HG03025 (cell line): Measurements from ENCODE around the gene XIRP2.
A peak's percentile ranks its signal among the peaks of the same experiment; 100 is the strongest.
"Not testable (repeated sequence)": the region's sequence is repeated elsewhere in the genome, so short reads cannot be mapped to it uniquely, and the experiment has no call there.

Source experiments
- ATAC-seq: cut with Tn5 transposase; IDR thresholded peaks from one replicate; pipeline ENCODE4 v1.9.1; 2021; ENCODE audit warnings: mild to moderate bottlenecking, moderate library complexity; ENCODE audit not compliant: unreplicated experiment, low FRiP score

XIRP2 gene

DNA sequence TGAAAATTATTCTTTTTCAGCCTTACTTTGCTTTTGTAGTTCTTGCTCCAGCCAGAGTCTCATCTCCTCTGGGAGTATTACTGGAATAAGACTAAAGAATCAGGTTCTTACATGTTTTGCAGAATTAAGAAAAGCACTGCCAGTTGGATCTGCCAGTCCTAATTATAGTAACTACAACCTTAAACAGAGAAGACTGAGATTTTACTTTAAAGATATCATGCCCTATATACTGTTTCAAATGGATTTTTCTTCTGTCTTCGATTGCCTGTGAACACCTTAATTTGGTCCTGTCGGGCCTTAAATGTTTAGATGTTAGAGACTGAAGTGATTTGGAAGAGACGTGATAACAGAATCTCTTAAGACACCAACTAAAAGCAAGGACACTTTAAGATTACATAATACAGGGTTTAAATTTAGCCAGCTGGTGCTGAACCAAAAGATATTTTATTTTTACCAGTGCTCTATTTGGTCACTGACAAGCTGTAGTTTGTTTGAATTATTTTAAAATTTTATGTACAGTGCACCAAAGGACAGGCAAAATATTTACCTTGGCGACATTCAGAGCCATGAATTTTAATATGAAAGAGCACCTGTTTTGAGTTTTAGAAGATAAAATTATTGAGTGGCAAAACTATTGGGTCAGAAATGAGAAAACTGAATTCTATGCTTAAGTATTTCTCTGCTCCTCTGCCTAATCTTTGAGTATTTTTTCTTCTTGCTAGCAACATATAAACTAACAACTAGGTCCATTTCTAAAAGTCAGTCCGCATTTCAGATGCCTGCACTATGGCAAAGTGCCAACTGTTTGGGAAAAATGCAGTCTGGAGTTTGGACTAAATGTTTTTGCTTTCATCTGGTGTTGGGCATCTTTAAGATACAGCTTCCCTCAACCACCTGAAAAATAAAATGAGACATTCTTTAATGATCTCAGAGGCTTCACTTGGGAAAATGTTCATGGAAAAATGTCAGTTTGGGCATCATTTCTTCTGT lies 300.0 kb downstream of the XIRP2 start:
- ATAC-seq = no peak

DNA sequence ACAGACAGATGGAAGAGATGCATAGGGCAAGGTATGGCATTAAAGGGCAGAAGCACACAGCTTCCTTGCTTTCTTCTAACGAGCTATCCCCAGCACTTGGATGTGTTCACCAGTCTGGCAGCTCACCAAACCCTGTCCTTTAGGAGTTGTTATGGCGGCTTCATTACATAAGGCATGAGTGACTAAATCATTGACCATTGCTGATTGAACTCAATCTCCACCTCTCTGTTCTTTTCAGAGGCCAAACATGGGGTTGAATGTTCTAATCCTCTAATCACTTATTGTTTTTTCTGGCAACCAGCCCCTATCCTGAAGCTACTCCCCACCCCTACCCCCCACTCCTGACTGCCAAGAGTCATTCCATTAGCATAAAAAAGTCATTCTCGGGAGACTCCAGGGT lies 301.8 kb downstream of the XIRP2 start:
- ATAC-seq = no peak

DNA sequence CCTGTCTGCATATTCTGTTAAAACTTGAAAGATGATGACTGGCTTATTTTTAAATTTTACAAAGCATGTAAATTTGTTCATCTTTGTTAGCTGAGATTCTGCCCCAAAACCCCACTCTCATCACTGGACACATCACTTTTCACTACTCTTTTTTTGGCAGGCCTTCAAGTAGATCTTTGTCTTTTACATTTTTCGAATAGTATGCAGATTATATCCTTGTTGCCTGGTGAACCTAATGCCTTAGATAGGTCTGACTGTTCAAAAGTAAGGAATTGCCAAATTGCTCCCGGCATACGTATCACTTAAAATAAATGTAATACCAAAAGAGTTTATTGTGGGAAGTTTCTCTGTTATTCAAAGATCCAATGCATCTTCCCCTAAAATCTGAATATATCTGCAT lies 303.3 kb downstream of the XIRP2 start:
- ATAC-seq = no peak

DNA sequence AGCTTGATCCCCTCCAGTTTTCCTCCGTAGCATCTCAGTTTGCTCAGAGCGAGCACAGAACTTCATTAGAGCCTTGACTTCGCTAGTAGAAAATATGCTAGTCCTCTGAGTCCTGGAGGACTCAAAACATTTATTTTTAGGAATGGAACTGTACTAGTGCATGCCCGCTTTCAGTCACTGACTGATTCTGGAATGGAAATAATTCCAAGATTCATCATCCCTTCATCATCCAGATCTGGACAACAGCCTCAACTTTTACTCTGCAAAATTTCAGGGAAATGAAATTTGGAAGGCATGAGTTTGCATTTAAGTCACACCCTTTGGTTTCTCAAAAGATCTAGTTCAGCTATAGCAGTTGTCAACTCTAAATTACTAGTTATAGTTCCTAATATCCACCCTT lies 304.6 kb downstream of the XIRP2 start:
- ATAC-seq = no peak

DNA sequence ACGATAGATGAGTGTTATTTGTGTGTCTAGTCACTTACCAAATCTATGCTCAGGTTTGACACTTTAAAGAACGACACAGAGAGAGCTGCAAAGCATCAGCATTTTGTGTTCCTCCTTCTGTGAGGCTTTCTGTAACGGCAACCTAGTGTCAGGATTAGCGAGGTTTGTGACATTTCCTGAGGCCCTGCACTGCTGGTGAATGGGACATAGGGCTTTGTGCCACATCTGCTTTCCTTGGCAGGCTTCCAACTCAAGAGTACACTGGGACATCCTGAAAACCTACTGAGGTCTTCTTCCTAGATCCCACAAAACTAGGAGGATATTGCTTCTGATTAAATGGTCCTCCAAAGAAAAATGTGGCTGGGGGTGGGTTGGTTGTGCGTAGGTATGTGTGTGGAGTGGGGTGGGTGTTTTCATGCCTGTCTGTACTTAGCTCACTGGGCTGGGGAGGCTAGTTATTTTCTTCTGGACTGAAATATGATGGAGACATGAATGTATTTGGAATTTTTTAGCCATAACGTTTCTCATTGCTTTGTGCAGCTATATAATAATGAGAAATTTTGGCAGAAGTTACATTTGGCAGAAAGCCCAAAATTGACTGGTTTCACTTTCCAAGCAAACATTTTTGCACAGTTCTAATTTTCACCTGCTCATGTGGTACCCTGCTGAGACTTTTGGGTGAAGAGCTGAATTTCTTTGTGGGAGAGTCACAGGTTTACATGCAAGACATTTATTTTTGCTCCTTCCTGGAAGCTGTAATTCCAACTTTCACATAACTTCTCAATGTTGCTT lies 308.4 kb downstream of the XIRP2 start:
- ATAC-seq = no peak

DNA sequence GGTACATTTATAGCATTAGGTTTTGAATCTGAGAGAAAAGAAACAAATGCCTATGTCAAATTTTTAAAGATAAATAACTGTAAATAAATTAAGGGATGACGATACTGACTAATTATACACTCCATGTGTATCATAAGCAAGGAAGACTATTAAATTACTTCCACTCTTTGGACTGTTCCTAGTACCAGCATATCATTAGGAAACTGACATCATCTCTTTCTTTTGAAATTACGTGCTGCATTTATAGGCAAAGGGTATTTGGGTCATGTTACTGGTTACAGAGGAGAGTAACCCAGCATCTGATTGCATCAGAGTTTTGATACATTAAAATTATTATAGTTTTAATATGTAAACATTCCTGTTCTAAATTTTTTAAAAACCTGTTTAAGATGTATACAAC lies 309.7 kb downstream of the XIRP2 start:
- no peak for ATAC-seq

DNA sequence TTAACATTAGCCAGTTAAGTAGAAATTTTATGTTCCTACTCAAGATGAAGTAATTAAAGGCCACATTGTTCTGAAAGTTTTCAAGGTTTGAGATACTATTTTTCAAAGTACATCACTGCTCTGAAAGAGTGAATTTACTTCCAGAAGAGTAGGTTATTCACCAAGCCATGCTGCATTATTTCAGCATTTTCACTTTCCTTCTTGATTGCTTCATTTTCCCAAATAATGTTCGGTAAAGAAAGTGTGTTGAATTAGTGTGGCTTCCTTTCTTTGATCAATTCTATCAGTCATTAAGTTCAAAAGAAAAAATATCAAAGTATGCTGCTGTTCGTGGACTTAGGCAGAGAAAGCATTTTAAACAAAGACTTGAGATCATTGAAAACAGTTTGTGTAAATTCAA lies 310.3 kb downstream of the XIRP2 start:
- ATAC-seq = no peak

DNA sequence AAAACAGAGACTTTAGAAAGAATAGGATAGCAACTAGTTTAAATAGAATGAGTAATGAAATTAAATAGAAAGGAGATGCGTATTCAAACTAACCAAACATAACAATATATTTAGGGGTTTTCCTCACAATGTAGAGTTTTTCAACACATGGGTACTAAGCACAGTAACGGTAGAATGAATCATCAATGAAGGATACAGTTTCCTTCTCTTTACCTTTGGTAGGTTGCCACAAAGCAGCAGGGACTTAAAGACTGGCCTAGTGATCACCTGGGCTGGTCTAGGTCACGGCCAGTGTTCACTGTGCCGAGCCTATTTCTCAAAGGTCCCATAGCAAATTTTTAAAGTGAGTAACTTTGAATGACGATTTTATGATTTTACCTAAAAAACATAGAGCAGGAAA lies 311.7 kb downstream of the XIRP2 start:
- no peak for ATAC-seq

DNA sequence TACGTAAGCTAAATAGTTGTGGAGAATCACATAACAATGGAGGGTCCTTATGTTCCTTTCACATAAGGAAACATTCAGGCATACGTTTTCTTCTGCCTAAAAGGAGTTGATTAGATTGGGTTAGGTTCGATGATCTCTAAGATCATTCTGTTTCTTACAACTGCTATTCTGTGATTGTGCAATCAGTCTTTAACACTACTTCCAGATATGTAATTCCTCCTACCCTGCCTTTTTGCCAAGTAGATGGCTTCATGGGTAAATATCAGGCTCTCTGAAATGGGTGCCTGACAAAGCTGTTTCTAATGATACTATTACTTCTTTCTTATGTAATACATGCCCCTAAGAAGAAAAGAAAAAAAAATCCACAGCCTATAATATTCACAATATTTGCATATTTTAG lies 321.5 kb downstream of the XIRP2 start:
- ATAC-seq = no peak

DNA sequence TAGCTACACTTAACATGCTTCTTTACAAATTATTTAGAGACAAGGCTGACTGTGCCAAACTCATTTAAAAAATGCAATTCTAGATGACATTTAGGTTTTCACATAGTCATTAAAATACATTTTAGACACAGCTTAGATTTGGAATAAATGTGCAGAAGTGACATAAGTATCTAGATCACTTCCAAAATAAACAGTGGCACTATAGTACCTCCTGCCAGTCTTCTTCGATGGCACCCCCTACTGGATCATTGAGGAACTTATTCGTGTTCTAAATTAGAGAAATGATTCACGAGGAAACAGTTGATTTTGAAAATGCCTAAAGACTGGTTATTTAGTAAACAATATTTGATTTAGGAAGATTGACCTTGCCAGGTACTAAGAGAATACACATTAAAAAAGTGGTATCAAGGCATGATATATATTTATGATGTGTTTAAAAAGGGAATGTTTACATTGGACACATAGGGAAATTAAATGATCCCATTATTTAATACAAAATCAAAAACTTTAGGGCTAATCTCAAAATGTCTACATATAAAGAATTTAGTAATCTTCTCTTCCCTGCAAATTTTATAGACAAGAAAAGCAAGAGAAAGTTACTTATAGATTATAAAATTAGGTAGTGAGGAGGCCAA lies 323.9 kb downstream of the XIRP2 start:
- ATAC-seq = peak; percentile 59

DNA sequence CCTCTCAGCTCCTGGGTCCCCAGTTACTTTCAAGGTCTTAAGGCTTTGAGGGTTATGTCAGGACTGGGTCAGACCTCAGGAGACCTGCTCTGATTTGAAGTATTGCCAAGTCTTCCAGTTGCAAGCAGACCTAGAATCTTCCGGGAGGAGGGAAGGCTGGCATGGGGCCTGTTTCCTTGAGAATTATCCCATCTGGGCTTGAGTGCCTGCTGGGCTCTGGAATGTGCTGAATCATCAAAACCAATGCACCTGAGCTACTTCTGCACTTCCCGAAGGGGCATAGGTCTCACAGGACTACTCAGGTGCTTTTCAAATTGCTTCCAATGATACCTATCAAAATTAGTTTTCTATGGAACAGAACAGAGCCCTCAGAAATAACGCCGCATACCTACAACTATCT lies 327.3 kb downstream of the XIRP2 start:
- ATAC-seq = no peak

DNA sequence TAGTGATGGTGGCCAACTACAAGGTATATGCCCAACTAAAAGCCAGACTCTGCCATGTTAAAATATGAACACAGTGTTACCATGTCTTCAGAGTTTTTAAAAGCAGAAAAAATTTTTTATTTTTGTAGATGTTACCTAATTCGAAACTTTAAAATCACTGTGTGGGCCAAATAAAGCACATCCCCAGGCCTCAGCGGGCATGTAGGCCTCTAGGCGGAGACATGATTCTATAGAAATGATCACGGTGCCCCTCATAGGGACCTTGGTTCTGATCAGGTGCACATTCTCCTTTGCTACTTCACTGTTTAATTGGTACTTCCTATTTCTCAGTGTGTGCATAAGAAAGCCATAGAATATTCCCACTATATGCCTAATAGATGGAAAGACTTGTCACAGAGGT lies 349.2 kb downstream of the XIRP2 start:
- ATAC-seq = no peak

DNA sequence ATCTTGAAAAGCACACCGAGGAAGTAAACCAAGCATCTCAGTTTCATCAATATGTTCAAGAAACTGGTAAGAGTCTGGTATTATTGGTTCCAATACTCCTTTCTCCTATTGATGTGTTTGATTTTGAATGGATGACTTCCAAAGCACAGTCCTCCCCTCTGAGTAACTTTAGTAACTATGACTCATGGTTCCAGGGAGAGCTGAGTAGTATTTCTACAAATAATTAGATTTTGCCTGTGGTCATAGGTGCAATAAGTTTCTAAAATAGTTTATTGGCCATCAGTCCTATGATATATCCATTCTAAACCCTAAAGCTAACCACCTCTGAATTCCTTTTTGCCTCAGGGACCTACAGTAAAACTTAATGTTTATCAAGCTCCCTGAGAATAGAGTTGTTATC lies 352.4 kb downstream of the XIRP2 start:
- no peak for ATAC-seq

DNA sequence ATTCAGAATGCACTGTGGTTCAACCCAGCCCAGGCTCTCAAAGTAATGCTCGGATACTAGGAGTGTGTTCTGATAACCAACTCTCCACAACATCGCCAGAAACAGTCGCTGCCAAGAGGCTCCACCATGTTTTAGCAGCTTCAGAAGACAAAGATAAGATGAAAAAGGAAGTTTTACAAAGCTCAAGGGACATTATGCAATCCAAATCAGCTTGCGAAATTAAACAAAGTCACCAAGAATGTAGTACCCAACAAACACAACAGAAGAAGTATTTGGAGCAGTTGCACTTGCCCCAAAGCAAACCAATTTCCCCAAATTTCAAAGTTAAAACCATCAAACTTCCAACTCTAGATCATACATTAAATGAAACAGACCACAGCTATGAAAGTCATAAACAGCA lies 360.9 kb downstream of the XIRP2 start:
- ATAC-seq = no peak

DNA sequence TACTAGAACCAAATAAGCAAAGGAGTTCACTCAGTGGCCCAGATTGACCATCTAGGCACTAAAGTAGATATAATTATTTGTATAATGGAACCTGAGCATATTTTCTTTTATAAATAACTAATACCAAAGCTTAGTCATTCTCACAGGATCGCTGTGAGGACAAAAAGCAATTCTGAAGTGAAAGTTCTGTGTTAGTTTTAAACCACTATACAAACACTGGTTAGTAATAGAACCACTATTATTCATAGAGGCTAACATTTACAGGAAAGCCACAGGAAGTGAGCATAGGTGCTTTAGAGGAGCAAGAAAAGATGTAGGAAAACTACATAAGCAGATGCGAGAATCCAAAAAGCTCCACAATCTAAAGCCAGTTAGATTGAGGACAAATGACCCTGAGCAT lies 364.7 kb downstream of the XIRP2 start:
- no peak for ATAC-seq

DNA sequence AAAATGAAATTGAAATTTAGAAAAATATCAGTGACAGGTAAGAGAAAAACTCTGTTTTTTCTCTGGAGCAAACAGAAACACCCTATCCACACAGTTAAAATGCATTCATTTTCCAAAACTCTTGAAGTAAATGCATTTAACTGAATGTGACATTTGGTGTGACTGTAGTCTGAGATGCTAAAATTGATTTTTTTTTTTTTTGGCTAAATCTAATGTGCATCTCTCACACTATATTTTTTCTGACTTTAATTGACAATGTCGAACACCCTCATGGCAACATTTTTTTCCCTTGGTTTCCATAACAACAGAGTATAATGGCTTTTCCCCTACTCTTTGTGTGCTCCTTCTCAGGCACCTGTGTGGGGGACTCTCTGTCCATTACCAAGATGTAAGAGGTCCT lies 366.4 kb downstream of the XIRP2 start:
- no peak for ATAC-seq

DNA sequence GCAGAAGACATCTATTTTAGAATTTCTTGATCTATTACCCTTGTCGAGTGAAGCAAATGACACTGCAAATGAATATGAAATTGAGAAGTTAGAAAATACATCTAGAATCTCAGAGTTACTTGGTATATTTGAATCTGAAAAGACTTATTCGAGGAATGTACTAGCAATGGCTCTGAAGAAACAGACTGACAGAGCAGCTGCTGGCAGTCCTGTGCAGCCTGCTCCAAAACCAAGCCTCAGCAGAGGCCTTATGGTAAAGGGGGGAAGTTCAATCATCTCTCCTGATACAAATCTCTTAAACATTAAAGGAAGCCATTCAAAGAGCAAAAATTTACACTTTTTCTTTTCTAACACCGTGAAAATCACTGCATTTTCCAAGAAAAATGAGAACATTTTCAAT lies 370.4 kb downstream of the XIRP2 start:
- no peak for ATAC-seq

DNA sequence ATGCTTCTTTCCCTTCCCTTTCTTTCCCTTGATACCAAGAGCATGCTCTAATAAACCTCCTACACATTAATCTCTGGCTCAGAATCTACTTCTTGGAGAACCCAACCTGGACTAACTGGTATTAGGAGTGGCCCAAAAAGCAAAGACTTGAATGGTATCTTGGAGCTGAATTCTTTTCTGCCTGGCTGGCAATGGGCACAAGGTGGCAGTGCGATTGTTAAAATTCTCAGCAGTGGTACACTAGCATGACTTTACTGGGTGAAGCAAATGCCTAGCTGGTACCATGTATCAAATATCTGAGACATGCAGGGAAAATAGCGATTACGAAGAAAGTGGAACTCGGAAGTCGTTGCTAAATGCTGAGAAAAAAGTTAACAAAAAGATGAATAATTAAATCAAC lies 376.1 kb downstream of the XIRP2 start:
- ATAC-seq = no peak

DNA sequence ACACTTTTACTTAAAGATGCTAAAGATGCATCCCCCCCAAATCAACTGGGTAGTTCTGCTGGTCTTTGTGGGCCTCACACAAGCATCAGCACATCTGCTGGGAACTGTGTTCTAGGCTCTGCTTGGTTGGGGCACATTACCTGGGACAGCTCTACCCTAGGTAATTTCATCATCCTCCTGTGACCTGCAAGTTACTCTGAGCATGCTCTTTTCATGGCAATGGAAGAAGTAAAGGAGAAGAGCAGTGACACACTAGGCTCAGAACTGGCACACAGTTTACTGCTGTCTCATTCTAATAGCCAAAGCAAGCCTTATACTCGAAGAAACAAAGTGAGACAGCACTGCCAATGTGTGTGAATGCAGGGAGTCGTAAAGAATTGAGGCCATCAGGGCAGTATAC lies 376.7 kb downstream of the XIRP2 start:
- no peak for ATAC-seq

DNA sequence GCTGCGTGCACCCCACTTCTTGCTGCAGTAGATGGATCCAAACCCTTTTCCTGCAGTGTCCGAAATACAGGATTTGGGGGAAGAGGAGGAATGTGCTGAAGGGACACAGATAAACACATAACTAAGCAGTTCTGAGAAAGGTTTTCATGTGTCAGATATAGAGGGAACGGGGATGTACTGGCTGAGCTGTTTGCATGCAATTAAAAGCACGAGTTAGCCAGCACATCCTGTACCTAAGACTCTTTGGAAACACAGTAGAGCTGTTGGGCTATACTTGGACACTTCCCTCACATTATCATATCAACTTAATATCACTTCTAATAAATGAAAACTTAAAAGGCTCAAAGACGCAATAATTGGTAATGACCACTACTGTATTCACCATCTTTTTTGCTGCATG lies 377.4 kb downstream of the XIRP2 start:
- ATAC-seq = no peak

DNA sequence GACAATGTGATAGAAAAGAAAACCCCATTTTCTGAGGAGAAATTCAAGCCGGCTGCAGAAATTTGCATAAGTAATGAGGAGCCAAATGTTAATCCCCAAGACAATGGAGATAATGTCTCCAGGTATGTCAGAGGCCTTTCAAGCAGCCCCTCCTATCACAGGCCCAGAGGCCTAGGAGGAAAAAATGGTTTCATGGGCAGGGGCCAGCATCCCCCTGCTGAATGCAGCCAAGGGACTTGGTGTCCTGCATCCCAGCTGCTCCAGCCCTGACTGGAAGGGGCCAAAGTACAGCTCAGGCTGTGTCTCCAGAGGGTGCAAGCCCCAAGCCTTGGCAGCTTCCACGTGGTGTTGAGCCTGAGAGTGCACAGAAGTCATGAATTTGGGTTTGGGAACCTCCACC lies 380.0 kb downstream of the XIRP2 start:
- ATAC-seq = not testable (repeated sequence)
